Measurements from ENCODE around the gene IQCF2.
"Not testable (repeated sequence)": the region's sequence is repeated elsewhere in the genome, so short reads cannot be mapped to it uniquely, and the experiment has no call there.

GRCh38 chr3:51900043-51900442, 38.6 kb downstream of the IQCF2 start:
- TF ChIP-seq CTCF (IDR thresholded peaks at IDR 0.05); EZH2 (IDR thresholded peaks at IDR 0.05; ENCODE audit: borderline replicate concordance, insufficient read depth, low read depth, low read length, poor library complexity, severe bottlenecking): not testable (repeated sequence)
